Breast epithelium (tissue), 3 donors: ENCODE results near the gene ADAMTS8.

Experiments
- CTCF ChIP-seq, 3 donors: fragments of 450-650 bp; IDR thresholded peaks; one replicate each; pipeline ENCODE4 v1.5.1; 2016 to 2017; ENCODE audit warnings: antibody characterized with exemption in 3 of 3, mild to moderate bottlenecking in 3 of 3, moderate library complexity in 3 of 3
- POLR2A ChIP-seq: fragments of 450-650 bp; IDR thresholded peaks from one replicate; pipeline ENCODE4 v1.6.1; 2016; ENCODE audit warnings: antibody characterized with exemption, mild to moderate bottlenecking, moderate library complexity
- POLR2AphosphoS5 ChIP-seq, 3 donors: sonication (generic); formaldehyde crosslinking; IDR thresholded peaks; one replicate each; pipeline ENCODE4 v1.6.1; 2017; ENCODE audit warnings: antibody characterized with exemption in 3 of 3

GRCh38 chr11:130405428-130405827, 23.0 kb downstream of the ADAMTS8 start:
- no peak for TF ChIP-seq CTCF (IDR thresholded peaks at IDR 0.05)
- no peak for TF ChIP-seq POLR2A
- TF ChIP-seq POLR2AphosphoS5 (IDR thresholded peaks at IDR 0.05) = no peak
